GM21367 (cell line): ENCODE results near the gene PTPRN2.

Source experiments
- ATAC-seq: cut with Tn5 transposase; IDR thresholded peaks from one replicate; pipeline ENCODE4 v1.9.1; 2021; ENCODE audit not compliant: unreplicated experiment

Gene PTPRN2

DNA sequence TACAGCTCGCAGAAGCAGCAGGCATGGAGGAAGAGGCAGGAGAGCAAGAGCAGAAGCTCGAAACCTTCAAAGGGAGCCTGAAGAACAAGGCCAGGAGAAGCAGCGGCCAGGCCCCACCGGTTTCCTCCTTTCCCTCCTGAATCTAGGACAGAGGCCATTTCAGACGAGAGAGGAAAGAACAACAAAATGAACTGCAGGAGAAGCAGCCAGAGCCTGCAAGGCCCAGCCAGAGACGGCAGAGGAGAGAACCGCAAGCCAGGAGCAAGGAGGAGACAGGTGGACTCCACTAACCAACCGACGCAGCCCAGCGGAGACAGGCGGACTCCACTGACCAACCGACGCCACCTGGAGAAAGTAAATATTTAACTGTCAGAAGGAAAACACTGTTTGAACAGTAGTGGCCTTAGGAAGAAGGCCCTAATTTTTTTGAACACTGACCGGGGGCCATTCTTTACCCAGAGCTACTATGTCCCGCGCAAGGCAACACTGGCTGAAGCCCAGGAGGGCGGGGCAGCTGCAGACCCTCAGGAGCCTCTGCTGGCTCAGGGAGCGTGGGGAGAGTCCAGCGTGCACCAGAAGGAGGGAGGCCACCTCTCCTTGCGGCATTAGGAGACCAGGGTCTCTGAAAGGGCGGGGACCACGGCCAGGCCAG, 559.2 kb downstream of the PTPRN2 start:
- ATAC-seq: no peak

DNA sequence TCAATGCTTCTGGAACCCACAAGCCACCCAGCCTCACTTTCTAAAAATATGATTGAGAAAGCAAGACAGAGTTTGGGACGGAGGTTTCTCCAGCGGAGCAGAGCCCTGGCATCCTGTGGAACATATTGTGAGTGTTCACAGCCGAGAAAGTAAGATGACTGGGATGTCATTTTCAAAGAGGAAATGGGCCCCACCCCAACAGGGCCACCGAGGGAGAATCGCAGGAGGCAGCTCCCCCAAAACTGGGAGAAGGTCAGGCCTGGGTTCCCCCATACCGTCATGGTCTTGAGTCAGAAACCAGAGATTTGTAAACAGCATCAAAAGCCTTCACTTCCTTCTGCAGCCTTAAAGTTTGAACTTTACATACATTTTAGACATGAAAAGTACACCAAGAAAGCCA, 560.0 kb downstream of the PTPRN2 start:
- ATAC-seq: no peak

DNA sequence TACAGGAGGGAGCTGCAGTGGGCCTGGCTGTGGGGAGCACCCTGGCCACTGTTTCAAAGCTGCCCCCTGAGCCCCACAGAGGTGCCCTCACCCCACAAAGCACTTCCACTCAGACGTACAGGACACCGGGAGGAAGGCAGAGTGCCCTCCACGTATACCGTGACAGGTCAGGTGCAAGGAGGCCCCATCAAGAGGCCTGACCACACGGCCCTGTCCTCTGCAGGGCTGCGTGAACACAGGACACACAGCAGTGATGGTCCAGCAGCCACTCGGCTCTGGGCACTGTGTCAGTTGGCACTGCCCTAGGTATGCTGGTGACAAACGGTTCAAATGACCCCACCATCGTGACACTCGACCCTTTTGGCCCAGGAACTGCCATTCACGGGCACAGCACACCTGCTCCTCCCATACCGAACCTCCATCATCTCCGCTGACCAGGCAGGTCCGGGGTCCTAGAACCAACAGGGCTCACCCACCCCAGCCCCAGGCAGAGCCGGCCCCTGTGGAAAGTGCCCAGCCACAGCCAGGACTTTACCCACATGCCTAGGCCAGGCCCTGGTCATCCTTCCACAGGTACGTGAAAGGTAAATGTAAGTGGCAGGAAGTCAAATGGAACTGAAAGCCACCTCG, 560.9 kb downstream of the PTPRN2 start:
- ATAC-seq: no peak

DNA sequence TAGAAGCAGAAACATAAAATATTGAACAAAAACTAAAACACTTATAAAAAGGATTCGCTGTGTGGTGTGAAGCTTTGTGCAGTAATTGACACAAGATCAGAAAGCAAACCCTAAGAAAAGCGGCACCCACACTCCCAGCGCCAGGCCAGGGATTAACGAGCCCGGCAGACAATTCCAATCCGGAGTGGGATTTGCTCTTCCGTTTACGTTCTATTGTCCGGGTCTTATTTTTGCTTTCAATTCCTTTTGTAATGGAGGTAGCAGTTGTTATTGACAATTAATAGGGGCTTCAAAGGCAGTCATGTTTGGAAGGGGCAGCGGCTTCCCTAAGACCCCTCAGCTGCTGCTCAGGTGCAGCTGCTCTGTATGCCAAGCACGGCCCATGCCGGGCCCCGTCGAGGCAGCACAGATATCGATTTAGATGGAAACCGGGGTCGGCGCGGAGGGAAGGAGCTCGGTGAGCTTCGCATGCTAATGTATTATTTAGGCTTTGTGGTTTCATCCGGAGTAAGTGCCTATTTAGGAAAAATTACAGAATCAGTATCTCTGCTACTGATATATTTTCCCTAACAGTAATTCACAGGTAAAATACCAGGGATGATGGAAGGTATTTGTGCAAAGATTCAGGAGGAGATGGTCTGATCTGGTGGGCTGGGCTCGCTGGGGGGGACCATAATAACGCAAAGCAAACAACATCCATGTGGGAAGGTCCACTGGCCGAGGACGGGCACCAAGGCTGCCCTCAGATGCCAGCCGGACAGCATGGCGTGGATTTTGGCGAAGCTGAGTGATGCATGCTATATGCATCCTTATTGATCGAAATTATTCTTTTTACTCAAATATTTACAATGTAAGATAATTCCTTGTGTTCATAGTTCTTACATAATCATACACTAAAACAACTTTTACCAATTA, 561.7 kb downstream of the PTPRN2 start:
- no peak for ATAC-seq

DNA sequence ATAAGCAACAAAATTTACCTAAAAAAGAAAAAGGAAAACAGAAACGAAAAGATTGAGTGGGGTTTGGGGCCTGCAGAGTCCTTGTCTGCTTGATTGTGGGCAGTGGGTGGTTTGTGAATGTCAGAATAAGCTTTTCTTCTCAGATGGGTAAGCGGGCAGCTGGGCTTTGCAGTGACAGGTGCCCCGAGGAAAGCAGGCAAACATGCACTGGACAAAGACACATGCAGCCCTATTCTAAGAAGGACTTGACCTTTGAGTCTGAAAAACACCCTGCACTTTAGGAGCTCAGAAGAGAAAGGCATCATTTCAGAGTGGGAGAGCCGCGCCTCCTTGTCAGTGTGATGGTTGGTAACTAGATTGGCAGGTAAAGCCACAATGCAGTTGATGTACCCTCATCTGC, 562.7 kb downstream of the PTPRN2 start:
- ATAC-seq: no peak

DNA sequence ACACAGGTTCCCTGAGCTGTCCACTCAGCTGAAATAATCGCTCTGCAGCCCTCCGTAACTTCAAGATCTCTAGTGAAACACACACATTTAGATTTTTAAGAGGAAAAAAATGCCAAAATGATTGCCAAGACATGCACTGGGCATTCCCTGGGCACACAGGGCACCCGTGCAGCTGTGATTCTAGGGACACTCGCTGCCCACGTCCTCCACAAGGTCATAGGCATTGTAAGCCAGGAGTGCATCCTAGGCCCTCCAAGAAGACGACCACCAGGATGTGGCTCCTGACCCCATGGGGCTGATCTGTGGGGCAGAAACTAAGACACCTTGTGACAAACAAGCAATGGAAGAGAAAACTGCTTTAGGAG, 563.3 kb downstream of the PTPRN2 start:
- no peak for ATAC-seq

DNA sequence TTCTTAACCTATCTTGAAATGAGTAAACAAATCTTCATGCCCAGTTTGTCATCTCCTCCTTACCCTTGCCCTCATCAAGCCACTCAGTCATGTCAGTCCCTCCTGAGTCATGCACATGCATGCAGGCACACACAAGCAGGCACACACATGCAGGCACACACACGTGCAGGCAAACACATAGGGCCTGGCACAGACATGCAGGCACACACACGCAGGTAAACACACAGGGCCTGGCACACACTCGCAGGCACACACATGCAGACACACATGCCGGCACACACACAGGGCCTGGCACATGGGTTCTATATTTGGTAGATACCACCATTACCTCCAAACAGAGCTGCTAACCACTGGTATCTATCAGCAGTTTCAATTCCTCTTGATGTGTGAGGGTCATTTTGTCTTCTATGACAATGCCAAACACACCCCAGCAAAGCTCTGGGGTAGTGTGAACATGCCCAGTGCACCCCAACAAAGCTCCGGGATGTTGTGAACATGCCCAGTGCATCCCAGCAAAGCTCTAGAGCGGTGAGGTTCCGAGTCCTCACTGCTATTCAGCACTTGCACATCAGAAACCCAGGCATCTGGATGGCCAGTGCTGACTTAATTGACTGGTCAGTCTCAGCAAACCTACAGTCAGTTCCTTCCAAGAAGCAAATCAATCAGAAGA, 563.8 kb downstream of the PTPRN2 start:
- no peak for ATAC-seq

DNA sequence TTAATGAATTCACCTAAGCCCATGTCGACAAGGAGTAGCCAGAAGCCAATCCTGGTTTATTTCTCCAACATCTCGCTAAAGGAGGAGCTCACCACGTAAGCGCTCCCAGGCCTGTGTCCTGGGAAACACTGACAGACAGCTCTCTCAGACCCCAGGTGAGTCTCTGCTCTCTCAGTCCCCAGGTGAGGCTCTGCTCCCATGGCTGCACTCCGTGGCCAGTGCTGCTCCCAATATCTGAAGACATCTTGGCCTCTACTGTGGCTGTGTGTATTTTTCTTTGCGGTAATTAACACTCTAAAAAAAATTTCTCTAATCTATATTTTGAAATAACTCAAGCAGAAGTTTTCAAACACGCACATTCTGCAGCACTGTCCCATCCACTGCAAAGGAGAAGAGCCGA, 564.5 kb downstream of the PTPRN2 start:
- ATAC-seq: no peak

DNA sequence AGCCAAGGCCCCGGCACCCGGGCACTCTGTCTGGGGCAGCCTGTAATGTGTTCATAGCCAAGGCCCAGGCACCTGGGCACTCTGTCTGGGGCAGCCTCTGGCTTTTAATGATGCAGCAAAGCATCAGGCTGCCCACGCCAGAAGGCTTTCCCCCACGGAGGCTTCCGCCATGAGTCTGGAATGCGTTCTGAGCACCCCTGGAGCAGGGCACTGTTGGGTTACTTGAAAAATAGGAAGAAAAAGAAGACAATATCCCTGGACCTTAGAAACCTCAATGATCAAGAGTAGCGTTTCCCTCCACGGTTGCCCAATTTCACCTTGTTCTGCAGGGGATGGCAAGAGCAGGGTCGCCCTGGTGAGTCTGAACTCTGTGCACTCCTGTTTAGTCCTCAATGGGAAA, 565.0 kb downstream of the PTPRN2 start:
- ATAC-seq: no peak

DNA sequence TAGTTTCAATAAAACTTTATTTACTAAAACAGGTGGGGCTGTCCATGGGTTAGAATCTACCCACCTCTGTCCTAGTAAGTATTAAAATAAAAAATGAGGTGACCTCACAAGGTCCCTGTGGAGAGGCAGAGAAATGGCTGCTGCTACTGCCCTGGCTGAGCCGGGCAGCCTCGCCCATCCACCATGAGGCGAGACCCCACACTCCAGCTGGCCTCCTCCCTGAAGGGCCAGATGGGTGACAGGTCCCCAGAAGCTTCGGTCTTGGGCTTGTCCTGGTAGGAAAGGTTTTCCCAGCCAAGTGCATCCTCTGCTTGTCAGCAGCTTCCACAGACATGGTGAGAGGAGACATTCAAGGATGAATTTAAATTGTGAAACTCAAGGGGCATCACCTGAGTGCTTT, 565.8 kb downstream of the PTPRN2 start:
- ATAC-seq: no peak

DNA sequence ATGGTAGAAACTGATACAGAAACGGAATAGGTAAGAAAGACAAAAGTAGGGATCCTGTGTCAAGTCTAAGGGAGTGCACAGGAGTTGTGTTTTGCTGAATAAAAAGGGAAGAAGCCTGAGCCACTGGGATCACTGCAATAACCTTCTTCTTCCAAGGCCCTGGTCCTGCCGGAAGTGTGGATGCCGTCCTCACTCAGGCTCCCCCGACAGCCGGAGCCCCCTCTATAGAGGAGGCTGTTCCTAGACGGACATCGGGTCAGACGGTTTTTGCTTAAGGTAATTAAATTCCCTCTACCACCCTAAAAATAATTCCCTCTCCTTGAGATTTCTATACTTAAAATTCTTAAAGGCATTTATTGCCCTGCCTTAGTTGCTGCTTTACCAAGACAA, 566.9 kb downstream of the PTPRN2 start:
- no peak for ATAC-seq

DNA sequence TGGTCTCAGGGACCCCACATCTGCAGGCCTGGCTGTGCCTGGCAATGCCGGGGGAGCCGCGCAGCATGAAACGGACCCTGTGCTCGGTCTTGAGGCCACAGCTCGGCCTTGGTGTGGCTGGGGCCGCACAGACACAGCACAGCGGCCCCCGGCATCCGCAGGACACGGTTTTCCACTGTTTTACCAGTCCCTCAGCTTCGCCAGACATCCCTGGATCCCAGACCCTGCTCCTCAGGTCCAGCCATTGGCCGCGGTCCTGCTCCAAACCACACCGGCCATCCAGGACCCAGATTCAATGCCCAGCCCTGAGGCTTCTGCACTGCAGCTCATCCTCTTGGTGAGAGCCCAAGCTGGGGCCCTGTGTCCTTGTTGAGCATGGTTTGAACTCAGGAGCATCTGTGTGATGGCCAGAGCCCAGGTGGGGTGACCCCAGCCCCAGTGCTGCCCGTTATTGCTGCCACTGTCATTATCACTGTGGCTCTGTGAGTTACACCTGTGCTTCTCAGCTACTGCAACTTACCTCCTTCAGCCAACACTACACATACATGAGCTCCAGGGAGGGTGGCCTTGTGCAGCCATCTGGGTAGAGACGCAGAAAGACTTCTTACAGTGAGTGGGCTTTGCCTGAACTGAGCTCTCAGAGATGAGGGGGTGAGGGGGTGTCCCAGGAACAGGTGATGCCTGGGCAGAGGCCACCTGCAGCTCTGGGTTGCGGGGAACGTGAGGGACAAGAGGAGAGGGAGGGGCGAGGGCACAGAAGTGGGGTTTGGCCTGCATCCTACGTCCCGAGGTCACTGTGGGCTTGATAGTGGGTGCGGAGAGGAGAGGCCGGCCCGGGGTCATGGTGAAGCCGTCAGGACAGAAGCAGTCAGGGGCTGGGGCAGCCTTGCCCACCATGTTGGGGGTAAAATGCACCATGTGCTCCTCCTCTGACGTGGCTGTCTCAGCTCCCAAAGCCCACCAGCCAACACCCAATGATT, 567.6 kb downstream of the PTPRN2 start:
- no peak for ATAC-seq

DNA sequence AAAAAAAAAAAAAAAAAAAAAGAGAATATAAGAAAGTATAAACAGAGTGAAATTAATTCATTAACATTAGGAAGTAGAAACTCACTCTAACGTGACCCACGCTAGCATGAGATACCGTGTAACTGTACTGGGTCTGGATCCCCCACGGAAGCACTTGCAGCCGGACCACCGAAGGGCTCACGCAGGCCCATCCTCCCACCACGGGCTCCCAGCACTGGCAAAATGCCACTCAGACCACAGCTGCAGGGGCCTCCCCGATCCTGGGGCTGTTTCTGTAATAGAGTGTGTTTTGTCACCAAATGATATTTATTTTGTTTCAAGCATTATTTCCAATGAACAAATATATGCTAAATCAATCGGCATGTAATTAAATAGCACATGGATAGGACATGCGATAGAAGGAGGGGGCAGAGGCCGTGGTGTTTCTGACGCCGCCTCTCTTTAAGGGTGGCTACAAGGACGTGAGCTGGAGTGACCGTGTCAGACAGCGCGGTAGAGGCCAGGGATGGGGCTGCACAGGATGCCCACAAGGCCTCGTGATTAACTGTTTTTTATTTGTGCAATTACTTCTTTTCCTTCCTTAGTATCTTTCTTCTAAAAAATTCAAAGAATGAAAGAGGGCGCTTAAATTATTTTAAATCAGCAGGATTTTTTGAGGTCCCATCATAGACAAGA, 568.5 kb downstream of the PTPRN2 start:
- ATAC-seq: no peak

DNA sequence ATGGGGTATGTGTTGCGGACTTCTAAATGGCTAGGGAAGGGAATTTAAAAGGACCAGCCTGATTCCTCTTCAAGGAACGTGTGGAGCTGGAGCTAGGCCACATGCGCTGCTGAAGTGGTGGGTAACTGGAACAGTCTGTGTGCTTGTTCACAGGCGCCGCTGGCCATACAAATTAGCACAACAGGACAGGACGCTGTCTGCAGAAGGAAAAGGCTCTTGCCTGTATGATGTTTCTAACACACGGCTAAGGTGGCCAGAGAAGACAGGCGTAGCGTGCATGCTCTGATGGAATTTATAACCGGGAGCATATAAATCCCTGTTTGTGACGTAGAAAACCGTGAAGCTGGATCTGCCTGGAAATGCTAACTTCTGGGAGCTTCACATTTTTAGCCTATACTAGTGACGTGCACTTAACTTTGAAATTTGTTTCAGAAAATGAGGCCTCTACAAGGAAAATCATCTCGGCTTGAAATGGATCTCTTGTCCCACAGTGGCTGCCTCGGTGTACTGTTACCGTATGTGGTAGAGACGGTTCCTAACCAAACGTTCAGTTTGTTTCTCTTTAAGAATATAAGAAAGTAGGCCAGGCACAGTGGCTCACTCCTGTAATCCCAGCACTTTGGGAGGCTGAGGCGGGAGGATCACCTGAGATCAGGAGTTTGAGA, 569.4 kb downstream of the PTPRN2 start:
- no peak for ATAC-seq

DNA sequence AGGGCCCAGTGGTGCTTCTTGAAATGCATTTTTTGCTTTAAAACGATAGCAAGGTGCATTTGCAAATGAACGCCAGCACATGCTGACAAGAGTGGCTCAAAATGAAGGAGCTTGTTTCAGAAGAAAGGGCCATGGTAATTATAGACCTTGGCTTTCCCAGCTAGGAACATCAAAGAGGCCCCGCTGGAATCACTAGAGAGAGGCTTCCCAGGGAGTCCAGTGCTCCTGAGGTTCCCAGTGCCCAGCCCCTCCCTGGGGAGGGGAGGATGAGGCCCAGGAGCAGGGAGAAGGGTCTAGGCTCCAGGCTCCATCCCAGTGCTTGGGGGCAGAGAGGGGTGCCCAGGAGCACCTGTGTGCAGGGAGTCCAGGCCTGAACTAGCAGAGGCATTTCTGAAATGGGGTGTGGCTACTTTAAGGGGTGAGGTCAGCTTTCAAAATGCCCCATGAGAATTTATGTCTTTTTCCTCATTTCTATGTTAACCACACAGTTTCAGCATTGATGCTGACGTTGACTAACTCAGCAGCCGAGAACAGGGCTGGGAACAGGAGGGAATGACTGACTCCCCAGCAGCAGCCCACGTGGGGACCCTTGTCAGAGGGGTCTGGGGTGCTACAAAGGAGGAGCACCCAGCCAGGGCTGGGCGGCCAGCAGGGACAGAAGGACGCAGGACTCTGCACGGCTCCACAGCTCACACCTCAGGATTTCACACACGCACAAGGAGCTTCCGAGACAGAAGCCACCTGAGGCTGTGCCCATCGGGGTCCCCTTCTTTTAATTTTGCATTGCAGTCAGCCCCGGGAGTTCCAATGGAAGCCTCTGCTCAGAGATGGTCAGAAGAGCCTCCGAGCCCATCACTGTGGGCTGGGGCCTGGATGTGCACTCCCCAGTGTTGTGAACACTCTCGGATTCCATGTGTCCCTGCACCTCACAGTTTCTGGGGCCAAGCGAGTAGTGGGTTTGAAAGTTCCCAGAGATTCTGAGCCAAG, 570.2 kb downstream of the PTPRN2 start:
- no peak for ATAC-seq

DNA sequence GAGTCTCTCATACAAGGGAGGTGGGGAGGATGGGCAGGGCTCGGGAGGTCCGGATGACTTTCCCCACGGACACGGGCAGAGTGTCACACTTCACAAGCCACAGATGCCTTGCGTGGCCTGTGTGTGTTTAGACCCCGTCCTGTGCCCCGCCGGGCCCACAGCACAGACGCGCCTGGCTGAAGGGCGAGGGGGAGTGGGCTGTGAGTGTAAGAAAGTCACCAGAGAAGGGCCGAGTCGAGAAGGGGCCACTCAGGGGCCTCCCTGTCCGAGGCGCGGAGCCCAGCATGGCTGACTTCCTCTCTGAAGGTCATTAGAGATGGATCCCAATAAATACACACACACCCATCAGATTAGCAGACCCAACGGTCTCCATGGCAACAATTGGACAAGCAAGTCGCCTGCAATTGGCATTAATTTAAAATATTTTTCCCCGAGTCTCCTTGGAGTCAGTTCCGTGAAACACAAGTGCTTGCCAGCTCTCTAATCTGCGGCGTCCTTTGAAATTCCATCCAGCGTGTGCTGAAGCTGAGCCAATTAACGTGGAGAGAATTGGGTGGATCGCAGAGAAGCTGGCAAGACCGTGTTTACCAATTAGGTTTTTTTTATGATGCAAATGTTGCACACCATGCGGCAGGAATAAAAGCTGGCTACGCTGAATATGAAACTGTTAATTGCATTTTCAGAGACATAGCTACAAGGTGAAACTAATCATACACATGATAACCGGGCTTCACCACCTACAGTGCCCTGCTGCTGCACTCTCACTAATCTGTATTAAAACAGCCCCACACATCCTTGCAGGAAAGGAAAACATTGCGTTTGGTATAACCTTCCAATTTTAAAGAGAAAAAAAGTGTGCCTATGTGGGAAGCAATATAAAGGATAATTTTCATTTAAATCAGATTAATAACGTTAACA, 571.2 kb downstream of the PTPRN2 start:
- ATAC-seq: no peak
